Vagina (tissue), 2 donors: ENCODE measurements around the gene ARSB.
A peak's percentile ranks its signal among the peaks of the same experiment; 100 is the strongest.

Source experiments
- POLR2A ChIP-seq, 2 donors: fragments of 450-650 bp; IDR thresholded peaks; one replicate each; pipeline ENCODE4 v1.6.1; 2017; ENCODE audit warnings: antibody characterized with exemption in 2 of 2, mild to moderate bottlenecking in 2 of 2, moderate library complexity in 2 of 2
- POLR2AphosphoS5 ChIP-seq, 2 donors: sonication (generic); formaldehyde crosslinking; IDR thresholded peaks; one replicate each; pipeline ENCODE4 v1.9.0; 2017; ENCODE audit warnings: antibody characterized with exemption in 2 of 2, mild to moderate bottlenecking in 2 of 2, low read depth in 1 of 2; ENCODE audit not compliant: insufficient read depth in 1 of 2
- TF ChIP-seq, protein P1 (sequence below), 3 experiments: fragments of 450-650 bp in 2 of 3; fragments of 200-600 bp in 1 of 3; sonication (generic) in 1 of 3; IDR thresholded peaks; one replicate each; pipeline ENCODE4 v1.5.1; 2017 to 2019; ENCODE audit warnings: antibody characterized with exemption in 3 of 3, mild to moderate bottlenecking in 2 of 3, moderate library complexity in 2 of 3

DNA sequence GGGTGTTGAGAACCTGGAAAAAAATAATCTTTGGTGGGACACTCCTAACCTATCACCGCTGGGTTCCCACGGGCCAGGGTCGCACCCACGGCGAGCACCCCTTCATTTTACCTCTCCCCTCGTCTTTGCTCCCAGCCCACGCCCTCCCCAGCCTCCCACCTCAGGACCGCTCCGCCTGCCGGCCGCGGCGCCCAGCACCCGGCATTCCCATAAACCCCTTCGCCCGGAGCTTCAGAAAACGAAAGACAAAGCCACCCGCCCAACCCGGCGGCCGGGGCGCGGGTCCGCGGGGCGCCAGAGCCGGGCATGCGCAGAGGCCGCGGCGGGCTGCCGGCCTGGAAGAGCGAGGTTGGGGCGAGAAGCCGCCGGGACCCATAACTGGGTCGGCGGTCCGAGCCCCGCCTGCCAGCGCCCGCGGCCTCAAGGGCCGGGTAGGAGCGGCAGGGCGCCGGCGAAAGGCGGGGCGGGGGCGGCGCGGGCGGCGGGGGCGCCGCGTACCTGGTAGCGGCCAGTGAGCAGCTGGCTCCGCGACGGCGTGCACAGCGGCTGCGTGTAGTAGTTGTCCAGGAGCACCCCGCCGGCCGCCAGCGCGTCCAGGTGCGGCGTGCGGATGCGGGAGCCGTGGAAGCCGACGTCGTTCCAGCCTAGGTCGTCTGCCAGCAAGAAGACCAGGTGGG is 533 bp downstream of the ARSB start:
- TF ChIP-seq, protein P1, sequence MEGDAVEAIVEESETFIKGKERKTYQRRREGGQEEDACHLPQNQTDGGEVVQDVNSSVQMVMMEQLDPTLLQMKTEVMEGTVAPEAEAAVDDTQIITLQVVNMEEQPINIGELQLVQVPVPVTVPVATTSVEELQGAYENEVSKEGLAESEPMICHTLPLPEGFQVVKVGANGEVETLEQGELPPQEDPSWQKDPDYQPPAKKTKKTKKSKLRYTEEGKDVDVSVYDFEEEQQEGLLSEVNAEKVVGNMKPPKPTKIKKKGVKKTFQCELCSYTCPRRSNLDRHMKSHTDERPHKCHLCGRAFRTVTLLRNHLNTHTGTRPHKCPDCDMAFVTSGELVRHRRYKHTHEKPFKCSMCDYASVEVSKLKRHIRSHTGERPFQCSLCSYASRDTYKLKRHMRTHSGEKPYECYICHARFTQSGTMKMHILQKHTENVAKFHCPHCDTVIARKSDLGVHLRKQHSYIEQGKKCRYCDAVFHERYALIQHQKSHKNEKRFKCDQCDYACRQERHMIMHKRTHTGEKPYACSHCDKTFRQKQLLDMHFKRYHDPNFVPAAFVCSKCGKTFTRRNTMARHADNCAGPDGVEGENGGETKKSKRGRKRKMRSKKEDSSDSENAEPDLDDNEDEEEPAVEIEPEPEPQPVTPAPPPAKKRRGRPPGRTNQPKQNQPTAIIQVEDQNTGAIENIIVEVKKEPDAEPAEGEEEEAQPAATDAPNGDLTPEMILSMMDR (IDR thresholded peaks at IDR 0.05): peak in 1 of 3 experiments; percentile 31
- TF ChIP-seq POLR2A (IDR thresholded peaks at IDR 0.05) (peak in 1 of 2 donors; percentile 62), POLR2AphosphoS5 (IDR thresholded peaks at IDR 0.05; ENCODE audit: insufficient read depth in 1 of 2, low read depth in 1 of 2) (peak in 1 of 2 donors; percentile 65)
